K562 (cell line): ENCODE results near the gene STK32C. TPM values are rescaled to one million over a fixed set of nuclear protein-coding genes. Genes with fewer than 3 reads are reported as not detected.
"Not testable (repeated sequence)": the region's sequence is repeated elsewhere in the genome, so short reads cannot be mapped to it uniquely, and the experiment has no call there.

Experiments
- ATAC-seq: fragments of 200-7000 bp; cut with Tn5 transposase; 3 replicates; pipeline ENCODE4 v1.9.1; 2020; ENCODE audit warnings: moderate library complexity
- BruUV-seq: library from RNA; stranded (reverse); fragments of 400-500 nt; replicated peaks from 2 replicates; lab custom pipeline; 2021; lab: Mats Ljungman, UMichigan
- CTCF ChIA-PET: fragments of 300-600 bp; formaldehyde crosslinking; extraction: SDS; loops from one replicate; lab custom pipeline; 2021; ENCODE audit warnings: low intra/inter-chr PET ratio; lab: Yijun Ruan, JAX
- POLR2A ChIA-PET: fragments of 300-600, 350-650 bp; sonication (Branson Sonifier 250); formaldehyde crosslinking; extraction: SDS; loops from one replicate; lab custom pipeline; 2021; ENCODE audit warnings: antibody characterized with exemption, inconsistent platforms; lab: Yijun Ruan, JAX
- DNase-seq, 4 experiments: peaks; one replicate each; pipeline versions ENCODE4 v3.0.0 to v3.0.0-alpha.2; 2011 to 2018; ENCODE audit warnings: low spot score in 3 of 4, mixed read lengths in 3 of 4; ENCODE audit errors: extremely low read depth in 1 of 4
- FAIRE-seq: peaks from 2 replicates; lab custom pipeline; 2011; peaks lifted over from hg19 to GRCh38; lab: Jason Lieb, UNC
- H2AFZ ChIP-seq: 2 replicates; pipeline ENCODE4 v1.6.0; 2011; ENCODE audit warnings: low read depth, low read length, control low read depth, inconsistent platforms
- H3K27ac ChIP-seq: fragments of 200-600 bp; 3 replicates; pipeline ENCODE4 v1.8.0; 2011; ENCODE audit warnings: low read depth, mild to moderate bottlenecking, control low read depth, inconsistent platforms, low read length, moderate library complexity, mixed read lengths; ENCODE audit errors: extremely low read depth
- H3K27me3 ChIP-seq, 2 experiments: fragments of 300-600 bp in 1 of 2; 2 replicates in 1 of 2; 3 replicates in 1 of 2; pipeline versions ENCODE4 v1.6.0 to v1.8.0; 2011; ENCODE audit warnings: inconsistent platforms in 2 of 2, low read length in 2 of 2, mild to moderate bottlenecking in 1 of 2, mixed read lengths in 1 of 2, moderate library complexity in 1 of 2; ENCODE audit not compliant: control insufficient read depth in 2 of 2, insufficient read depth in 2 of 2
- H3K36me3 ChIP-seq: fragments of 300-600 bp; 3 replicates; pipeline ENCODE4 v1.8.0; 2011; ENCODE audit warnings: mild to moderate bottlenecking, low read length, inconsistent platforms; ENCODE audit not compliant: control insufficient read depth, insufficient read depth
- H3K4me1 ChIP-seq, 2 experiments: fragments of 200-600 bp in 1 of 2; replicated peaks in 1 of 2; 2 replicates in 1 of 2; 3 replicates in 1 of 2; pipeline versions ENCODE4 v1.5.1 to v1.8.0; 2011; ENCODE audit warnings: inconsistent platforms in 2 of 2, low read length in 2 of 2, mild to moderate bottlenecking in 1 of 2, mixed read lengths in 1 of 2, moderate library complexity in 1 of 2; ENCODE audit not compliant: control insufficient read depth in 2 of 2, insufficient read depth in 2 of 2
- H3K4me2 ChIP-seq: 2 replicates; pipeline ENCODE4 v1.6.1; 2011; ENCODE audit warnings: low read length, control low read depth, inconsistent platforms, mixed read lengths; ENCODE audit not compliant: insufficient read depth
- H3K4me3 ChIP-seq: fragments of 200-600 bp; sonication (generic), shearing (Covaris generic); 2 replicates; pipeline ENCODE4 v1.5.1; 2016; ENCODE audit warnings: control low read depth, inconsistent platforms
- H3K79me2 ChIP-seq: fragments of 200-600 bp; 3 replicates; pipeline ENCODE4 v1.8.0; 2011; ENCODE audit warnings: low read length, inconsistent platforms; ENCODE audit not compliant: control insufficient read depth, insufficient read depth
- H3K9ac ChIP-seq, 2 experiments: 2 replicates each; pipeline versions ENCODE4 v1.6.0 to v1.6.1; 2011; ENCODE audit warnings: low read depth in 2 of 2, low read length in 2 of 2, control low read depth in 1 of 2, inconsistent platforms in 1 of 2, mild to moderate bottlenecking in 1 of 2, mixed read lengths in 1 of 2; ENCODE audit not compliant: insufficient read depth in 1 of 2
- H3K9me1 ChIP-seq: one replicate; pipeline ENCODE4 v1.6.0; 2011; ENCODE audit warnings: inconsistent platforms, mild to moderate bottlenecking, low read length, moderate library complexity; ENCODE audit not compliant: control insufficient read depth, insufficient read depth
- H3K9me3 ChIP-seq: replicated peaks from 2 replicates; pipeline ENCODE4 v1.5.1; 2011; ENCODE audit warnings: low read depth, low read length, inconsistent platforms; ENCODE audit not compliant: control insufficient read depth, insufficient read depth
- H4K20me1 ChIP-seq: replicated peaks from 2 replicates; pipeline ENCODE4 v1.6.1; 2011; ENCODE audit warnings: low read length, inconsistent platforms, mixed read lengths; ENCODE audit not compliant: control insufficient read depth, insufficient read depth
- ESRRA ChIP-seq: fragments of 450-650 bp; IDR thresholded peaks from 2 replicates; pipeline ENCODE4 v1.6.1; 2014; ENCODE audit warnings: low read depth, mild to moderate bottlenecking, moderate library complexity, borderline replicate concordance
- FOXP1 ChIP-seq: sonication (generic); formaldehyde crosslinking; IDR thresholded peaks from 2 replicates; pipeline ENCODE4 v1.8.0; 2022; ENCODE audit warnings: mild to moderate bottlenecking, missing genetic modification reagents
- KLF13 ChIP-seq: fragments of 450-650 bp; IDR thresholded peaks from 2 replicates; pipeline ENCODE4 v1.6.1; 2016; ENCODE audit warnings: missing genetic modification characterization, low read depth, mild to moderate bottlenecking, missing compliant biosample characterization, moderate library complexity, borderline replicate concordance
- MED1 ChIP-seq: sonication (generic); formaldehyde crosslinking; IDR thresholded peaks from 2 replicates; pipeline ENCODE4 v1.8.1; 2023; ENCODE audit warnings: missing genetic modification reagents, borderline replicate concordance
- ZC3H4 ChIP-seq: sonication (generic); formaldehyde crosslinking; IDR thresholded peaks from 2 replicates; pipeline ENCODE4 v1.9.0; 2021; ENCODE audit warnings: missing genetic modification reagents, borderline replicate concordance
- ZNF384 ChIP-seq: IDR thresholded peaks from 2 replicates; pipeline ENCODE4 v1.6.1; 2012; ENCODE audit warnings: low read depth, low read length, improper control_type of control experiment
- ZNF583 ChIP-seq: fragments of 250-450 bp; sonication (Bioruptor Pico); IDR thresholded peaks from 2 replicates; pipeline ENCODE4 v1.4.0; 2020
- WGBS: fragments of 100-300 bp; shearing (Covaris generic); methylation state at CpG from one replicate; pipeline ENCODE4 v1.1.6; 2016; ENCODE audit warnings: low coverage, mixed read lengths; ENCODE audit not compliant: insufficient coverage; ENCODE audit errors: missing lambda C conversion rate; 5-methylcytosine and 5-hydroxymethylcytosine counted together
- in situ Hi-C: fragments of 300-500 bp; cut with MboI; formaldehyde crosslinking; loops from 4 replicates; pipeline ENCODE4 v1.15.0; 2018; ENCODE audit warnings: inconsistent platforms, mixed read lengths
- intact Hi-C: fragments of 100-400 bp; cut with micrococcal nuclease; formaldehyde crosslinking; loops from 2 replicates; pipeline ENCODE4 v1.14.2; 2022
- polyA plus RNA-seq, 8 experiments: library from polyadenylated mRNA; depleted of rRNA in 4 of 8; stranded (reverse) in 5 of 8; unstranded in 3 of 8; fragments of >200 nt; fragmentation: Nextera tagmentation in 2 of 8; fragmentation: Illumina TruSeq in 1 of 8; extraction: Ambion mirVana in 2 of 8; extraction: Trizol in 1 of 8; gene quantifications; 2 replicates each; pipeline versions ENCODE4 v1.2.1 to v1.2.3, GENCODE V29; 2011 to 2014; ENCODE audit warnings: inconsistent platforms in 1 of 8, missing spikeins in 1 of 8
- total RNA-seq, 7 experiments: library from RNA; depleted of rRNA in 6 of 7; stranded (reverse); fragments of >200 nt in 6 of 7; fragmentation: Illumina TruSeq in 2 of 7; extraction: Trizol in 2 of 7; gene quantifications; 2 replicates each; pipeline versions ENCODE4 v1.2.1 to v1.2.3, GENCODE V29; 2011 to 2021; ENCODE audit warnings: low replicate concordance in 1 of 7

The STK32C gene
- total and polyA plus RNA-seq, 9 of the 15 experiments (the other 6 are each of a cell fraction or from before 2014, with no cell fraction given) = 1.5 to 20.9 (median 6.5) TPM

GRCh38 chr10:132339276-132339675 lies 31.5 kb upstream of the STK32C start:
- CTCF ChIA-PET = no interaction called here
- Histone ChIP-seq H2AFZ (no peak overlapping the region), H4K20me1 (no peaks in the 10 kb centered on the region), H3K4me2 (no peak overlapping the region), H3K36me3 (no peaks in the 10 kb centered on the region), H3K9ac (no peak overlapping the region), H3K4me3 (no peak overlapping the region), H3K79me2 (no peaks in the 10 kb centered on the region), H3K4me1 (peaks cover 10 to 21% of the 10 kb centered on the region in 2 experiments; a peak in 4 of 5 replicates), H3K27ac (no peak overlapping the region), H3K27me3 (no peaks in the 10 kb centered on the region), H3K9me3 (no peaks in the 10 kb centered on the region)
- no peak for DNase-seq
- FAIRE-seq = no peak
- POLR2A ChIA-PET = interaction anchor here (0.9 kb wide), 1 partner anchor 233 kb away, joined by 3 read pairs; no protein-coding TSS in a partner anchor
- intact Hi-C loops = no loop called here
- ATAC-seq = no peak
- WGBS = 78% methylated on average over 4 of the region's 11 CpGs
- in situ Hi-C loops = no loop called here
- no TSS peak for BruUV-seq
- TF ChIP-seq MED1 = no peak
- TF ChIP-seq, all 486 proteins: peak for 0
- H3K9me1 ChIP-seq = no peaks in the 10 kb centered on the region

- no peak overlapping the region for H3K27ac ChIP-seq
- 42% methylated on average over 4 of the region's 10 CpGs for WGBS
- H3K9me1 ChIP-seq = no peaks in the 10 kb centered on the region
- POLR2A ChIA-PET = interaction anchor here (0.9 kb wide), 1 partner anchor 234 kb away, joined by 3 read pairs; no protein-coding TSS in a partner anchor
- in situ Hi-C loops (no loop called here), intact Hi-C loops (no loop called here)
- H3K4me3 ChIP-seq = no peak overlapping the region
- H3K27me3 ChIP-seq = no peaks in the 10 kb centered on the region
- FAIRE-seq (no peak), DNase-seq (no peak), ATAC-seq (no peak)
- peaks cover 10 to 21% of the 10 kb centered on the region in 2 experiments; a peak in 4 of 5 replicates for H3K4me1 ChIP-seq
- no peak overlapping the region for H3K4me2 ChIP-seq
- H3K79me2 ChIP-seq = no peaks in the 10 kb centered on the region
- no peak for TF ChIP-seq ESRRA
- TF ChIP-seq ZC3H4 (CRISPR knock-in tag) = no peak
- TF ChIP-seq KLF13 = no peak
- no peak for TF ChIP-seq ZNF583
- TF ChIP-seq FOXP1 = no peak
- TF ChIP-seq ZNF384 = no peak
- BruUV-seq = no TSS peak
- no peak overlapping the region for H3K9ac ChIP-seq
- H3K36me3 ChIP-seq = no peaks in the 10 kb centered on the region
- H2AFZ ChIP-seq = no peak overlapping the region
- CTCF ChIA-PET = no interaction called here
- H4K20me1 ChIP-seq = no peaks in the 10 kb centered on the region
- no peaks in the 10 kb centered on the region for H3K9me3 ChIP-seq
These were observed 31.1 kb upstream of the STK32C start for GRCh38 chr10:132338876-132339275.

GRCh38 chr10:132337854-132338253 lies 30.1 kb upstream of the STK32C start:
- CTCF ChIA-PET, in situ Hi-C loops, H4K20me1 ChIP-seq: not testable (repeated sequence)

More at GRCh38 chr10:132337854-132338253, 30.1 kb upstream of the STK32C start:
- POLR2A ChIA-PET, H3K9me1 ChIP-seq, H3K9me3 ChIP-seq, H2AFZ ChIP-seq, BruUV-seq, H3K36me3 ChIP-seq, FAIRE-seq, H3K27ac ChIP-seq, H3K4me2 ChIP-seq, intact Hi-C loops, H3K9ac ChIP-seq, H3K79me2 ChIP-seq, H3K4me3 ChIP-seq, ATAC-seq, DNase-seq, H3K27me3 ChIP-seq: not testable (repeated sequence)
- 95% methylated on average over 3 of the region's 7 CpGs for WGBS
- peaks cover 11 to 21% of the 10 kb centered on the region in 2 experiments; a peak in 4 of 5 replicates for H3K4me1 ChIP-seq
